Measurements from ENCODE around the gene ZFP92.

- TF ChIP-seq CTCF (conservative IDR thresholded peaks at IDR 0.05) (no peak), ZFX (IDR thresholded peaks at IDR 0.05) (no peak)
These were observed 23.9 kb upstream of the ZFP92 start for GRCh38 chrX:153387345-153387744.

All from C4-2B (cell line).